GM19043 (cell line): ENCODE data around the gene CREB5.
"Not testable (repeated sequence)": the region's sequence is repeated elsewhere in the genome, so short reads cannot be mapped to it uniquely, and the experiment has no call there.

Source experiments
- ATAC-seq: cut with Tn5 transposase; IDR thresholded peaks from one replicate; pipeline ENCODE4 v1.9.1; 2021; ENCODE audit warnings: low read depth; ENCODE audit not compliant: unreplicated experiment

The CREB5 gene

GRCh38 chr7:28755255-28755654, 342.9 kb downstream of the CREB5 start:
- ATAC-seq: no peak

- ATAC-seq: no peak
Observed at GRCh38 chr7:28758186-28758585, 345.9 kb downstream of the CREB5 start.

GRCh38 chr7:28759475-28759971, 347.2 kb downstream of the CREB5 start:
- ATAC-seq: no peak

- no peak for ATAC-seq
Observed at GRCh38 chr7:28761505-28761904, 349.2 kb downstream of the CREB5 start.

- ATAC-seq: no peak
Observed at GRCh38 chr7:28762651-28763050, 350.3 kb downstream of the CREB5 start.

GRCh38 chr7:28766359-28766758, 354.0 kb downstream of the CREB5 start:
- no peak for ATAC-seq

GRCh38 chr7:28767356-28767755, 355.0 kb downstream of the CREB5 start:
- no peak for ATAC-seq

- ATAC-seq: no peak
Observed at GRCh38 chr7:28768577-28769147, 356.3 kb downstream of the CREB5 start.

- ATAC-seq: no peak
Observed at GRCh38 chr7:28771906-28772622, 359.7 kb downstream of the CREB5 start.

GRCh38 chr7:28773423-28774145, 361.3 kb downstream of the CREB5 start:
- ATAC-seq: no peak

GRCh38 chr7:28774261-28774988, 362.1 kb downstream of the CREB5 start:
- ATAC-seq: no peak

- no peak for ATAC-seq
Observed at GRCh38 chr7:28776463-28777157, 364.3 kb downstream of the CREB5 start.

GRCh38 chr7:28778786-28779185, 366.5 kb downstream of the CREB5 start:
- no peak for ATAC-seq

- ATAC-seq: no peak
Observed at GRCh38 chr7:28779954-28780353, 367.6 kb downstream of the CREB5 start.

- no peak for ATAC-seq
Observed at GRCh38 chr7:28782362-28782761, 370.0 kb downstream of the CREB5 start.

- ATAC-seq: no peak
Observed at GRCh38 chr7:28784171-28784902, 372.0 kb downstream of the CREB5 start.

GRCh38 chr7:28785041-28785995, 373.0 kb downstream of the CREB5 start:
- no peak for ATAC-seq

- ATAC-seq: not testable (repeated sequence)
Observed at GRCh38 chr7:28786156-28786555, 373.8 kb downstream of the CREB5 start.

GRCh38 chr7:28787106-28787505, 374.8 kb downstream of the CREB5 start:
- ATAC-seq: no peak
